Calu3 (cell line): ENCODE results near the gene CPPED1. TPM values are rescaled to one million over a fixed set of nuclear protein-coding genes. Genes with fewer than 3 reads are reported as not detected.
"Not testable (repeated sequence)": the region's sequence is repeated elsewhere in the genome, so short reads cannot be mapped to it uniquely, and the experiment has no call there.

Experiments used
- BruUV-seq: library from RNA; stranded (reverse); fragments of 400-500 nt; replicated peaks from 2 replicates; lab custom pipeline; 2021; lab: Mats Ljungman, UMichigan
- CTCF ChIA-PET: fragments of 300-600 bp; sonication (Branson Sonifier 250); formaldehyde crosslinking; loops from one replicate; lab custom pipeline; 2022; ENCODE audit warnings: antibody characterized with exemption; lab: Charles Lee
- DNase-seq: peaks from one replicate; pipeline ENCODE4 v3.0.0; 2022
- H3K27ac Mint-ChIP-seq: one replicate; pipeline ENCODE4 v1.8.0; 2022; ENCODE audit warnings: mixed read lengths; ENCODE audit not compliant: unreplicated experiment
- H3K27me3 Mint-ChIP-seq: one replicate; pipeline ENCODE4 v1.8.0; 2022; ENCODE audit warnings: mixed read lengths; ENCODE audit not compliant: unreplicated experiment
- H3K36me3 Mint-ChIP-seq: one replicate; pipeline ENCODE4 v1.8.0; 2022; ENCODE audit warnings: mild to moderate bottlenecking, moderate library complexity, mixed read lengths; ENCODE audit not compliant: insufficient read depth, unreplicated experiment
- H3K4me1 Mint-ChIP-seq: one replicate; pipeline ENCODE4 v1.8.0; 2022; ENCODE audit warnings: mild to moderate bottlenecking, low read depth, mixed read lengths; ENCODE audit not compliant: unreplicated experiment
- H3K4me3 Mint-ChIP-seq: one replicate; pipeline ENCODE4 v1.8.0; 2022; ENCODE audit warnings: mild to moderate bottlenecking, low read depth, moderate library complexity, mixed read lengths; ENCODE audit not compliant: unreplicated experiment
- H3K9me3 Mint-ChIP-seq: one replicate; pipeline ENCODE4 v1.8.0; 2022; ENCODE audit warnings: low read depth, mixed read lengths; ENCODE audit not compliant: unreplicated experiment
- CTCF ChIP-seq: fragments of 200-600 bp; IDR thresholded peaks from one replicate; pipeline ENCODE4 v1.8.0; 2022; ENCODE audit warnings: antibody characterized with exemption; ENCODE audit not compliant: unreplicated experiment
- intact Hi-C: fragments of 100-400 bp; cut with micrococcal nuclease; formaldehyde crosslinking; loops from one replicate; pipeline ENCODE4 v1.10.0; 2022; ENCODE audit not compliant: unreplicated experiment
- total RNA-seq: library from RNA; stranded (reverse); gene quantifications from 2 replicates; pipeline ENCODE4 v1.2.3, GENCODE V29; 2022

The CPPED1 gene
- total RNA-seq, 1 experiment from 2014 or later = not detected

- Mint-ChIP-seq H3K27ac (no peak overlapping the region), H3K27me3 (no peaks in the 10 kb centered on the region), H3K4me1 (no peaks in the 10 kb centered on the region), H3K36me3 (no peaks in the 10 kb centered on the region), H3K4me3 (no peak overlapping the region), H3K9me3 (peaks cover 9% of the 10 kb centered on the region)
- no TSS peak for BruUV-seq
- no peak for TF ChIP-seq CTCF
- no peak for DNase-seq
- intact Hi-C loops = loop anchor here (5.0 kb wide), 1 partner anchor 476 kb away; no protein-coding TSS in a partner anchor
- CTCF ChIA-PET = no interaction called here
Observed at GRCh38 chr16:12818326-12818725, 14.6 kb upstream of the CPPED1 start.

GRCh38 chr16:12816791-12817214, 13.1 kb upstream of the CPPED1 start:
- BruUV-seq, H3K27ac Mint-ChIP-seq, H3K4me1 Mint-ChIP-seq, H3K36me3 Mint-ChIP-seq, DNase-seq, H3K27me3 Mint-ChIP-seq, H3K9me3 Mint-ChIP-seq, H3K4me3 Mint-ChIP-seq: not testable (repeated sequence)
- CTCF ChIA-PET = interaction anchor here (0.6 kb wide), 1 partner anchor 476 kb away, joined by 3 read pairs; no protein-coding TSS in a partner anchor
- intact Hi-C loops = loop anchor here (5.0 kb wide), 1 partner anchor 475 kb away; no protein-coding TSS in a partner anchor

GRCh38 chr16:12815361-12815760, 11.7 kb upstream of the CPPED1 start:
- no TSS peak for BruUV-seq
- no peaks in the 10 kb centered on the region for H3K27me3 Mint-ChIP-seq
- no peak overlapping the region for H3K4me3 Mint-ChIP-seq
- CTCF ChIA-PET = interaction anchor here (0.6 to 0.7 kb wide), 3 partner anchors 58 to 1688 kb away, joined by 4 read pairs; no protein-coding TSS in a partner anchor
- DNase-seq = no peak
- intact Hi-C loops = loop anchor here (5.0 kb wide), 1 partner anchor 473 kb away; no protein-coding TSS in a partner anchor
- peaks cover 9% of the 10 kb centered on the region for H3K9me3 Mint-ChIP-seq
- H3K36me3 Mint-ChIP-seq = no peaks in the 10 kb centered on the region
- no peaks in the 10 kb centered on the region for H3K4me1 Mint-ChIP-seq
- H3K27ac Mint-ChIP-seq = no peak overlapping the region
- TF ChIP-seq CTCF = no peak

GRCh38 chr16:12813734-12814133, 10.0 kb upstream of the CPPED1 start:
- CTCF ChIA-PET, H3K27ac Mint-ChIP-seq, intact Hi-C loops, H3K27me3 Mint-ChIP-seq, H3K9me3 Mint-ChIP-seq, BruUV-seq, H3K36me3 Mint-ChIP-seq, H3K4me3 Mint-ChIP-seq, H3K4me1 Mint-ChIP-seq, DNase-seq: not testable (repeated sequence)

GRCh38 chr16:12813321-12813720, 9.6 kb upstream of the CPPED1 start:
- BruUV-seq, H3K4me1 Mint-ChIP-seq, H3K36me3 Mint-ChIP-seq, H3K27me3 Mint-ChIP-seq, CTCF ChIA-PET, H3K4me3 Mint-ChIP-seq, H3K9me3 Mint-ChIP-seq, intact Hi-C loops, H3K27ac Mint-ChIP-seq, DNase-seq: not testable (repeated sequence)
